Calu3 (cell line): ENCODE results near the gene LRRC56. TPM values are rescaled to one million over a fixed set of nuclear protein-coding genes. Genes with fewer than 3 reads are reported as not detected.
A peak's percentile ranks its signal among the peaks of the same experiment; 100 is the strongest.
"Not testable (repeated sequence)": the region's sequence is repeated elsewhere in the genome, so short reads cannot be mapped to it uniquely, and the experiment has no call there.

ENCODE experiments used
- BruUV-seq: library from RNA; stranded (reverse); fragments of 400-500 nt; replicated peaks from 2 replicates; lab custom pipeline; 2021; lab: Mats Ljungman, UMichigan
- CTCF ChIA-PET: fragments of 300-600 bp; sonication (Branson Sonifier 250); formaldehyde crosslinking; loops from one replicate; lab custom pipeline; 2022; ENCODE audit warnings: antibody characterized with exemption; lab: Charles Lee
- DNase-seq: peaks from one replicate; pipeline ENCODE4 v3.0.0; 2022
- H3K27ac Mint-ChIP-seq: one replicate; pipeline ENCODE4 v1.8.0; 2022; ENCODE audit warnings: mixed read lengths; ENCODE audit not compliant: unreplicated experiment
- H3K27me3 Mint-ChIP-seq: one replicate; pipeline ENCODE4 v1.8.0; 2022; ENCODE audit warnings: mixed read lengths; ENCODE audit not compliant: unreplicated experiment
- H3K36me3 Mint-ChIP-seq: one replicate; pipeline ENCODE4 v1.8.0; 2022; ENCODE audit warnings: mild to moderate bottlenecking, moderate library complexity, mixed read lengths; ENCODE audit not compliant: insufficient read depth, unreplicated experiment
- H3K4me1 Mint-ChIP-seq: one replicate; pipeline ENCODE4 v1.8.0; 2022; ENCODE audit warnings: mild to moderate bottlenecking, low read depth, mixed read lengths; ENCODE audit not compliant: unreplicated experiment
- H3K4me3 Mint-ChIP-seq: one replicate; pipeline ENCODE4 v1.8.0; 2022; ENCODE audit warnings: mild to moderate bottlenecking, low read depth, moderate library complexity, mixed read lengths; ENCODE audit not compliant: unreplicated experiment
- H3K9me3 Mint-ChIP-seq: one replicate; pipeline ENCODE4 v1.8.0; 2022; ENCODE audit warnings: low read depth, mixed read lengths; ENCODE audit not compliant: unreplicated experiment
- CTCF ChIP-seq: fragments of 200-600 bp; IDR thresholded peaks from one replicate; pipeline ENCODE4 v1.8.0; 2022; ENCODE audit warnings: antibody characterized with exemption; ENCODE audit not compliant: unreplicated experiment
- intact Hi-C: fragments of 100-400 bp; cut with micrococcal nuclease; formaldehyde crosslinking; loops from one replicate; pipeline ENCODE4 v1.10.0; 2022; ENCODE audit not compliant: unreplicated experiment
- total RNA-seq: library from RNA; stranded (reverse); gene quantifications from 2 replicates; pipeline ENCODE4 v1.2.3, GENCODE V29; 2022

Gene LRRC56
- total RNA-seq, 1 experiment from 2014 or later: 2.6 TPM

- no peak for TF ChIP-seq CTCF
- intact Hi-C loops: no loop called here
- Mint-ChIP-seq H3K27ac (no peak overlapping the region), H3K9me3 (no peaks in the 10 kb centered on the region), H3K4me3 (no peak overlapping the region), H3K4me1 (peaks cover 12% of the 10 kb centered on the region), H3K36me3 (peaks cover 45% of the 10 kb centered on the region), H3K27me3 (peaks cover 16% of the 10 kb centered on the region)
- CTCF ChIA-PET: interaction anchor here (0.6 kb wide), 1 partner anchor 37 kb away, joined by 3 read pairs; no protein-coding TSS in a partner anchor
- BruUV-seq: no TSS peak
- no peak for DNase-seq
Observed at GRCh38 chr11:571802-572185, 34.5 kb downstream of the LRRC56 start.

- no peak overlapping the region for H3K27ac Mint-ChIP-seq
- intact Hi-C loops: no loop called here
- peaks cover 21% of the 10 kb centered on the region for H3K4me1 Mint-ChIP-seq
- no peaks in the 10 kb centered on the region for H3K9me3 Mint-ChIP-seq
- no peak overlapping the region for H3K4me3 Mint-ChIP-seq
- H3K36me3 Mint-ChIP-seq: peaks cover 40% of the 10 kb centered on the region
- no peak for TF ChIP-seq CTCF
- peaks cover 16% of the 10 kb centered on the region for H3K27me3 Mint-ChIP-seq
- BruUV-seq: no TSS peak
- CTCF ChIA-PET: no interaction called here
- no peak for DNase-seq
Observed at GRCh38 chr11:573146-573759, 35.9 kb downstream of the LRRC56 start.

DNA sequence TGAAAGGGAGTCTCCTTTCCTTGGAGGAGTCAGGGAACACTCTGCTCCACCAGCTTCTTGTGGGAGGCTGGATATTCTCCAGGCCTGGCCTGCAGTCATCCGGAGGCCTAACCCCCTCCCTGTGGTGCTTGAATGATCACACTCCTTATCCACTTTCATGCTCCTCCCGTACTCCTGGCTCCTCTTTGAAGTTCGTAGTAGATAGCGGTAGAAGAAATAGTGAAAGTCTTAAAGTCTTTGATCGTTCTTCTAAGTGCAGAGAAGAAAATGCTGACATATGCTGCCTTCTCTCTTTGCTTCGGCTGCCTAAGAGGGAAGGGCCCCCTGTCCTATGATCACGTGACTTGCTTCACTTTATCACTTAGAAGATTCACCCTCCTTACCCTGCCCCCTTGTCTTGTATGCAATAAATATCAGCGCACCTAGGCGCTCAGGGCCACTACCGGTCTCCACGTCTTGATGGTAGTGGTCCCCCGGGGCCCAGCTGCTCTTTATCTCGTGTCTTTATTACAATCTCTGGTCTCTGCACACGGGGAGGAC is 36.8 kb downstream of the LRRC56 start:
- H3K27ac Mint-ChIP-seq, H3K9me3 Mint-ChIP-seq, DNase-seq, intact Hi-C loops, BruUV-seq, CTCF ChIA-PET: not testable (repeated sequence)
- Mint-ChIP-seq H3K4me1 (peaks cover 29% of the 10 kb centered on the region), H3K4me3 (peak overlapping the region; percentile 87), H3K36me3 (peaks cover 34% of the 10 kb centered on the region), H3K27me3 (peaks cover 16% of the 10 kb centered on the region)

DNA sequence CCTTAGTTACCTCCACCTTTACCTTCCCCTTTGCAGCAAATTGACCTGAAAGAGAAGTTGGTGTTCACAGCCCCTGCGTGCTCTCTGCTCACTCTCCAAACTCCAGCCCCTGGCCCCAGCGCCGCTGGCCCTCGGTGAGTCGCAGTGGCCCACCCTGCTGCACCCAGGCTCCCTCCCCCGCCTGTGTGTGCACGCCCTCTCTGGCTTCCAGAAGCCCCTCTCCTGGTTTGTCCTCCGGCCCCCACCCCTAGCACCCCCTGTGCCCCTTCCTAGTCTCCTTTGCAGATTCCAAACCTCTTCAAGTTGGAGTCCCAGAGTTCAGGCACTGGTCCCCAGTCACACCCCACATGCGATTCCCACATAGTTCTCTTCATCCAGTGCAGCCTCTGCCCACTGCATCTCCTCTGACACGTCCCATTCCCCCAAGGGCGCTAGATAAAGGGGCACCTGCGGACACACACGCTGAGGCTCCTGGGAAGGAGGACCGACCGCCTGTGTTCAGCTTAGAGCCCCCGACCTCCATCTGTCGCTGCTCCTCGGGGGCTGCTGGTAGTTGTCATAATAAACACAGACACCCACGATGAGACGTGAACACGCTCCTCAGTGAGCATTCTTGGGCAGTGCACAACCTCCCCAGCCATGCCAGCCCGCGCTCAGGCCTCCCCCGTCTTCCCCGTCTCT is 37.4 kb downstream of the LRRC56 start:
- Mint-ChIP-seq H3K27ac (no peak overlapping the region), H3K27me3 (peaks cover 16% of the 10 kb centered on the region), H3K9me3 (no peaks in the 10 kb centered on the region), H3K4me1 (peaks cover 36% of the 10 kb centered on the region), H3K4me3 (peak overlapping the region; percentile 87), H3K36me3 (peaks cover 35% of the 10 kb centered on the region)
- intact Hi-C loops: no loop called here
- no peak for DNase-seq
- TF ChIP-seq CTCF: no peak
- CTCF ChIA-PET: interaction anchor here (0.8 kb wide), 1 partner anchor 13 kb away, joined by 4 read pairs; no protein-coding TSS in a partner anchor
- no TSS peak for BruUV-seq
